ENCODE measurements around the gene PPTC7.

The PPTC7 gene

DNA sequence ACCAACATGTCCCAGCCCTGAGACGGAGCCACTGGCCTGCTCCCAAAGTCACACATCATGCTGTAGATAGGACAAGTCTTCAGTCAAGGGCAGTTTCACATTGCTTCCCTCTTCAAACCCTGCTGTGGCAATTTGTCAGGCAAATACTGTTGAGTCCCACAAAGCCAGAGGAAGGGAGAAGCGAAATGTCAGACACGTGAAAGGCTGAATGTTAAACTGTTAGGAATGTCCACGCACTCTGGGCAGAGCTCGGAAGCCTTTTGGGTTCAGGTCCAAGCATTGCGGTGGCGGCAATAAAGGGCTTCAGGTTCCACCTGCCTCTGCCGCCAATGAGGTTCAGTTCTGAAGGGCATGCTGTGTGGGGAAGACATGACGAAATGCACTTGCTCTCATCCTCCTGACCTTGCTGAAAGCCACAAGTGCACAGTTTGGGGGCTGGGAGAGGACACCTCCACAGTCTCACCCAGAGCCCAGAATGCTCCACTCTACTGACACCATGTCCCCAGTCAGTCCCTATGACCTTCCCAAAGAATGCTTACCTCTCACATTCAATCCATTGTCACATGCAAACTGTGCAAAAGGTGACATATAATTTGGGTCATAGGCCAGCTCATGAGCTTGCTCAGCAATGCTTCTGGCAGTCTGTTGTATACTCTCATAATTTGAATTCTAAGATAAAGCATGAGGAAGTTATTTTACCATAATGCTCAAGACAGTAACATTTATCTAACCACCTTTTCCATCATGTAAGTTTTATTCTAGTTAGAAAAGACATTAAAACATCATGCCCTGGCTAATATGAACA, 45.3 kb downstream of the PPTC7 start:
- ATAC-seq (ENCODE audit: insufficient read depth, low read depth) = no peak
- Histone ChIP-seq H3K4me2 (ENCODE audit: insufficient read depth, low read length) (no peak overlapping the region), H3K36me3 (ENCODE audit: insufficient read depth, low read length) (peaks cover 81% of the 10 kb centered on the region), H3K27ac (ENCODE audit: low read length) (no peak overlapping the region), H2AFZ (ENCODE audit: low read depth, low read length) (no peak overlapping the region), H3K9ac (ENCODE audit: low read depth, low read length) (no peak overlapping the region), H3K27me3 (ENCODE audit: insufficient read depth, low read length, poor library complexity) (no peaks in the 10 kb centered on the region), H3K4me1 (ENCODE audit: insufficient read depth, low read length) (no peaks in the 10 kb centered on the region), H3K79me2 (ENCODE audit: insufficient read depth, low read length) (peaks cover 10% of the 10 kb centered on the region), H3K4me3 (ENCODE audit: low read depth in 1 of 2, low read length in 2 of 2) (no peak overlapping the region), H4K20me1 (ENCODE audit: insufficient read depth, low read length) (0 out of 2 replicates have a peak, but pooled peaks cover under 1% of the 10 kb centered on the region), H3K9me3 (ENCODE audit: insufficient read depth, low read length, severe bottlenecking) (no peaks in the 10 kb centered on the region)
- TF ChIP-seq, protein P1, sequence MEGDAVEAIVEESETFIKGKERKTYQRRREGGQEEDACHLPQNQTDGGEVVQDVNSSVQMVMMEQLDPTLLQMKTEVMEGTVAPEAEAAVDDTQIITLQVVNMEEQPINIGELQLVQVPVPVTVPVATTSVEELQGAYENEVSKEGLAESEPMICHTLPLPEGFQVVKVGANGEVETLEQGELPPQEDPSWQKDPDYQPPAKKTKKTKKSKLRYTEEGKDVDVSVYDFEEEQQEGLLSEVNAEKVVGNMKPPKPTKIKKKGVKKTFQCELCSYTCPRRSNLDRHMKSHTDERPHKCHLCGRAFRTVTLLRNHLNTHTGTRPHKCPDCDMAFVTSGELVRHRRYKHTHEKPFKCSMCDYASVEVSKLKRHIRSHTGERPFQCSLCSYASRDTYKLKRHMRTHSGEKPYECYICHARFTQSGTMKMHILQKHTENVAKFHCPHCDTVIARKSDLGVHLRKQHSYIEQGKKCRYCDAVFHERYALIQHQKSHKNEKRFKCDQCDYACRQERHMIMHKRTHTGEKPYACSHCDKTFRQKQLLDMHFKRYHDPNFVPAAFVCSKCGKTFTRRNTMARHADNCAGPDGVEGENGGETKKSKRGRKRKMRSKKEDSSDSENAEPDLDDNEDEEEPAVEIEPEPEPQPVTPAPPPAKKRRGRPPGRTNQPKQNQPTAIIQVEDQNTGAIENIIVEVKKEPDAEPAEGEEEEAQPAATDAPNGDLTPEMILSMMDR (IDR thresholded peaks at IDR 0.05; ENCODE audit: borderline replicate concordance, extremely low read depth, low read length, poor library complexity, severe bottlenecking) = no peak
- no peak for TF ChIP-seq EZH2 (IDR thresholded peaks at IDR 0.05; ENCODE audit: borderline replicate concordance, low read depth, low read length, severe bottlenecking)
- no peak for DNase-seq

DNA sequence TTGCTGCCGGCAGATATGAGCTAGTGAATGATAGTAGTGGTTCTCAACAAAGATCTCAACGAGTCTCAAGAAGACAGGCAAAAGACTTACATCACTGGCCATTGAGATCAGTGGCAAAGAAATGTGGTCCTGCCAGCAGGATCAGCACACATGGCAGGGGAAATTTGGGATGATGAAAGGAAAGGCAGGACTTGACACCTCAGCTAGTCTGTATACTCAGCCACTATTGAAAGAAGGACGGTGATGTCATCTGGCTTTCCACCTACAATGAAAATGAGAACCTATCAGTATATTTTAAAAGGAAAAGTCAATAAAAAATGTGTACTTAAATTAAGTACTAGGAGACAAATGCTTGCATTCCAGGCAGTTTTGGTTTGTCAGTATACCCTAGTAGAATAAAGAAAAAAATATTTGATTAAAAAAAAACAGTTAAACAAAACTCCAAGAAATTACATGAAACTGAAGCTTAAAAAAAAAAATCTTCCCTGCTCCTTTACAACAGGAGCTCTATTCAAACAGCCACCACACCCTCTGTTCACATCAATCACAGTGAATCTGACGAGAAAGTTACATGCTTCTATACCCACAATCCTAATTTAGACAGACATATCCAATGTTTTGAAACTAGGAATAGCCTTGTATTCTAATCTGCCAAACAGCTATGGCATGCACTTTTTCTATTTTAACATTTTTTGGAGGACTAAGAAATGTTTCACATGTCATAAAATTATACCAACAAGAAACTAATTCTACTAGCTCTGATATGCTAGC, 46.1 kb downstream of the PPTC7 start:
- Histone ChIP-seq H3K27me3 (ENCODE audit: insufficient read depth, low read length, poor library complexity) (no peaks in the 10 kb centered on the region), H3K4me2 (ENCODE audit: insufficient read depth, low read length) (no peak overlapping the region), H3K79me2 (ENCODE audit: insufficient read depth, low read length) (peaks cover 8% of the 10 kb centered on the region; the same call in 1 of the 2 replicates), H3K9me3 (ENCODE audit: insufficient read depth, low read length, severe bottlenecking) (no peaks in the 10 kb centered on the region), H3K9ac (ENCODE audit: low read depth, low read length) (no peak overlapping the region), H3K27ac (ENCODE audit: low read length) (no peak overlapping the region), H3K4me3 (ENCODE audit: low read depth in 1 of 2, low read length in 2 of 2) (no peak overlapping the region), H4K20me1 (ENCODE audit: insufficient read depth, low read length) (no peaks in the 10 kb centered on the region), H2AFZ (ENCODE audit: low read depth, low read length) (no peak overlapping the region), H3K4me1 (ENCODE audit: insufficient read depth, low read length) (no peaks in the 10 kb centered on the region), H3K36me3 (ENCODE audit: insufficient read depth, low read length) (peaks cover 81% of the 10 kb centered on the region)
- no peak for ATAC-seq (ENCODE audit: insufficient read depth, low read depth)
- DNase-seq = no peak
- no peak for TF ChIP-seq EZH2 (IDR thresholded peaks at IDR 0.05; ENCODE audit: borderline replicate concordance, low read depth, low read length, severe bottlenecking)
- TF ChIP-seq, protein P1 (IDR thresholded peaks at IDR 0.05; ENCODE audit: borderline replicate concordance, extremely low read depth, low read length, poor library complexity, severe bottlenecking) = no peak

DNA sequence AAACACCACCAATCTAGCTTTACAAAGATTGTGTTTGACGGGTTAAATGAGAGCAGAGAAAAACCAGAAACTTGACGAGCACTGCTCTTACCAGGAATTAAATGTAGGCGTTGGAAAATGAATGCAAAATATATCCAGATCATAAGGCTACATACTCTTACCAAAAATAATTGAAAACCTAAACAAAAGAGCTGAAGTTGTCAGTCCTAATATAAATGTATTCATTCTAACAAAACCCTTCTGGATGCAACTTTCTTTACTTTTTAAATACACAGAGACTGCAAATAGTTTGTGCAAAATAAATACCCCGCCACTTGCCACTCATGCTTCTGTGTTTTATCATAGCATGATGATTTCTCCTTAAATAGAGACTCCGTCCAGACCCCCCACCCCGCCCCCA, 48.3 kb downstream of the PPTC7 start:
- no peak for ATAC-seq (ENCODE audit: insufficient read depth, low read depth)
- H3K9me3 ChIP-seq (ENCODE audit: insufficient read depth, low read length, severe bottlenecking) = no peaks in the 10 kb centered on the region
- no peaks in the 10 kb centered on the region for H3K27me3 ChIP-seq (ENCODE audit: insufficient read depth, low read length, poor library complexity)
- no peaks in the 10 kb centered on the region for H4K20me1 ChIP-seq (ENCODE audit: insufficient read depth, low read length)
- no peak for DNase-seq
- no peak overlapping the region for H3K4me2 ChIP-seq (ENCODE audit: insufficient read depth, low read length)
- H3K9ac ChIP-seq (ENCODE audit: low read depth, low read length) = no peak overlapping the region
- TF ChIP-seq, protein P1 (IDR thresholded peaks at IDR 0.05; ENCODE audit: borderline replicate concordance, extremely low read depth, low read length, poor library complexity, severe bottlenecking) = no peak
- no peak for TF ChIP-seq EZH2 (IDR thresholded peaks at IDR 0.05; ENCODE audit: borderline replicate concordance, low read depth, low read length, severe bottlenecking)
- H3K27ac ChIP-seq (ENCODE audit: low read length) = no peak overlapping the region
- H3K79me2 ChIP-seq (ENCODE audit: insufficient read depth, low read length) = peaks cover 7% of the 10 kb centered on the region; the same call in 1 of the 2 replicates
- no peak overlapping the region for H2AFZ ChIP-seq (ENCODE audit: low read depth, low read length)
- H3K4me1 ChIP-seq (ENCODE audit: insufficient read depth, low read length) = no peaks in the 10 kb centered on the region
- no peak overlapping the region for H3K4me3 ChIP-seq (ENCODE audit: low read depth in 1 of 2, low read length in 2 of 2)
- peaks cover 85% of the 10 kb centered on the region for H3K36me3 ChIP-seq (ENCODE audit: insufficient read depth, low read length)
